Bone marrow (tissue), 2 donors: ENCODE data around the gene GRID1.

Experiments used
- DNase-seq, 2 donors: peaks; one replicate each; lab custom pipeline; 2025; lab: John Stamatoyannopoulos, UW

Gene GRID1

GRCh38 chr10:86312701-86313270, 53.8 kb downstream of the GRID1 start:
- no peak for DNase-seq

GRCh38 chr10:86311906-86312305, 54.7 kb downstream of the GRID1 start:
- DNase-seq = no peak

- DNase-seq = no peak
Measured at GRCh38 chr10:86311190-86311589, 55.4 kb downstream of the GRID1 start.

GRCh38 chr10:86310702-86311101, 55.9 kb downstream of the GRID1 start:
- DNase-seq = no peak

- DNase-seq = no peak
Measured at GRCh38 chr10:86310291-86310690, 56.3 kb downstream of the GRID1 start.

- DNase-seq = no peak
Measured at GRCh38 chr10:86308056-86308455, 58.5 kb downstream of the GRID1 start.

- no peak for DNase-seq
Measured at GRCh38 chr10:86306628-86307278, 59.8 kb downstream of the GRID1 start.

GRCh38 chr10:86305521-86305920, 61.1 kb downstream of the GRID1 start:
- DNase-seq = no peak

GRCh38 chr10:86304436-86304835, 62.2 kb downstream of the GRID1 start:
- no peak for DNase-seq

- no peak for DNase-seq
Measured at GRCh38 chr10:86303626-86304025, 63.0 kb downstream of the GRID1 start.

GRCh38 chr10:86301971-86302370, 64.6 kb downstream of the GRID1 start:
- no peak for DNase-seq

- DNase-seq = no peak
Measured at GRCh38 chr10:86300931-86301830, 65.4 kb downstream of the GRID1 start.

- DNase-seq = no peak
Measured at GRCh38 chr10:86300399-86300925, 66.1 kb downstream of the GRID1 start.

GRCh38 chr10:86299562-86299961, 67.0 kb downstream of the GRID1 start:
- DNase-seq = no peak

GRCh38 chr10:86298501-86299001, 68.0 kb downstream of the GRID1 start:
- DNase-seq = no peak

GRCh38 chr10:86295791-86296190, 70.8 kb downstream of the GRID1 start:
- DNase-seq = no peak

- DNase-seq = no peak
Measured at GRCh38 chr10:86295351-86295750, 71.2 kb downstream of the GRID1 start.

- DNase-seq = no peak
Measured at GRCh38 chr10:86294346-86295265, 72.0 kb downstream of the GRID1 start.

- DNase-seq = no peak
Measured at GRCh38 chr10:86293396-86293791, 73.2 kb downstream of the GRID1 start.

- no peak for DNase-seq
Measured at GRCh38 chr10:86292462-86293395, 73.9 kb downstream of the GRID1 start.
